GM19240 (cell line): ENCODE data around the gene MUC2.

Source experiments
- DNase-seq: peaks from one replicate; pipeline ENCODE4 v3.0.0; 2011; ENCODE audit warnings: low spot score; ENCODE audit not compliant: insufficient read length

Gene MUC2

DNA sequence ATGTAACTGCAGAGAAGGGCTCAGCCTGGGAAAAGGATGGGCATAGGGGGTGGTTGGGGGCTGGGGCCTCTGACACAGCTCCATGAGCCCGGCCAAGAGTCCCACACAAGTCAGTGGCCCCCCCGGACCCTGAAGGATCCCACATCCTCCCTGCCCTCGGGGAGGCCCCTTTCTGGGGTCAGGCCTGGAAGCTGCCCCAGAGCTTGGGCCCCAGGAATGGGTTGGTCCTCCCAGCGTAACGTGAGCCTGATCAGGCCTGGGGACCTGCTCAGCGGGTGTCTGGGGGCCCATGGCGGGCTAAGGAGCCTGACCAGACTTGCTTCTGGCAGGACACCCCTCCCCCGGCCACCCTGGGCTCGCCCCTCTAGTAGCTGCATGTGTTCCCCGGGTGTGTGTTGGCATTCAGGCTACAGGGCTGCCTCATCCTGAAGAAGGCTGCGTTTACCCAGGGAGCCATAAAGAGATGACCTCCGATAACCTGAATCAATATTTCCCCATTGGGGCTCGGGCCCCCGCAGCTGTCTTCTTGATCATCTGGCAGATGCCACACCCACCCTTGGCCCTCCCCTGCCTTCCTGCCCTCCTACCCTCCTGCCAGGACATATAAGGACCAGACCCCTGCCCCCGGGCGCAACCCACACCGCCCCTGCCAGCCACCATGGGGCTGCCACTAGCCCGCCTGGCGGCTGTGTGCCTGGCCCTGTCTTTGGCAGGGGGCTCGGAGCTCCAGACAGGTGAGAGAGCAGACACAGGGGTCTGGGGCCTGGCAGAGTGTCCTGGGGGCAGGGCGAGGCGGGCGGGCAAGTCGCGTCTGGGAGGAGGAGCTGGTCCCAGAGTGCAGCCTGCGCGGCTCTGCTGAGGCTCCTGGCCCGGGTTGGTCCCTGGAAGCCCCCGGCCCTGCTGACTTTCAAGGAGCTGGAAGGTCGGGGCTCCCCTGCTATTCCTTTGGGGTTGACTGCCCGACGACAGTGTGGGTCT, at the start of gene MUC2:
MUC2 (plus strand) TSS at position 631 of the 978 bp plus-strand sequence.
- no peak for DNase-seq

GRCh38 chr11:1025410-1026162, 49.1 kb upstream of the MUC2 start:
- no peak for DNase-seq

GRCh38 chr11:1026163-1026450, 48.6 kb upstream of the MUC2 start:
- no peak for DNase-seq

DNA sequence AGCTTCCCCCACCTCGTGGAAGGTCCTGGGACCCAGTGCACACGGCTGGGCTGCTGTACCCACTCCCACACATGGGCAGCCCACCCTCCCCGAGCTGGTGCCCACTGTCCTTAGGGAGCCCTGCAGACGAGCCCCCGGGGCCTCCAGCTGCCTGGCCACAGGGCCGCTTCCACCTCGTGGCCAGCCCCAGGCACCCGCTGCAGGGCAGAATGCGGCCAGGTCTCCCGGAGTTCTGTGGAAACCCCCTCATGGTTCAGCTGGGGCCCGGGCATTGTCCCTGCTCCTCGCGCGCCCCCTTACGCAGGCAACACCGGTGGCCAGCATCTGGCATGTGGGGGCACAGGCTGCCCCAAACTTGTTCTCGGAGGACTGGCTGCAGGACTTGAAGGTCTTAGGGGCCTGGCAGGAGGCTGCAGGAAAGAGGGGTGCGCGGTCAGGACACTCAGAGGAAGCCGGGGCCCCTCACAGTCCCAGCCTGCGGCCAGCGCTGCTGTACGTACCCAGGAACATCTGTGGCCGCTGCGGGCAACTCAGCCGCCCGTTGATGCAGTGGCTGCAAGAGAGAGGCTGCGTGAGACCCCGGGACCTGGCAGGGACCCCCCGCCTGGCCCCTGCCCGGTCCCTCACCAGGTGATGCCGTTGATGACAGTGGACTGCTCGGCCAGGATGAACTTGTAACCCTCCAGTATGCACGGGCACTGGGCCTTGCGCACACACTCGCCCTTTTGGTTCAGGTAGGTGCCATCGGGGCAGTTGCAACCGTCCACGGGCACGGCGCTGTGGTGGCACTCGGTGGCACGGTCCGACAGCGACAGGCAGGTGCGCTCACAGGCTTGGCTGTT, 47.8 kb upstream of the MUC2 start:
- no peak for DNase-seq

- DNase-seq: no peak
These were observed 47.0 kb upstream of the MUC2 start for GRCh38 chr11:1027483-1028290.

DNA sequence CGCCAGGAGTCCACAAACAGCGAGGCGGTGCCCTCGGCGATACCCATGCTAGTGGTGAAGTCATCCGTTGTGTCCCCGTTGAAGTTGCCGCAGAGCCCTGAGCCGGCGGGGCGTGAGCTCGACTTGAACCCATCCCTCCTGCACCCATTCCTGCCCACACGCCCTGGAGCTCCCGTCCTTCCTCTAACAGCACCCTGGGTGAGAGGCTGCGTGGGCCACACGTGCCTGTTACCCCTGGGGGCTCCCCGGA, 46.5 kb upstream of the MUC2 start:
- DNase-seq: no peak

DNA sequence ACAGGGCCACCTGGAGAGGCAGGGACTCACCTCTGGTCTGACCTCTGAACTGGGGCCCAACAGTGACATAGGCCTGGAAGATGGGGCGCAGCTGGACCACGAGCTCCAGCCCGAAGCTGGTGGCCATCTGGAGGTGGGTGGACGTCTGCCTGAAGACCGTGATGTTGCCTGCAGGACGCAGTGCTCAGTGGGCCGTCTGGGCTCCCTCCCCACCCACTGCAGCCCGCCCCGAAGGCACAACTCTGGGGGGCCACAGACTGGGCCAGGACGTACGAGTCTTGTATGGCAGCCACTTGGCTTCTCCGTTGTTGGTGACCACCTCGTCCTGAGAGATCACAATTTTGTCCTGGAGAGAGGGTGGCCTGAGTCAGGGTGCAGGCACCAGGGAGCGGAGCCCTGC, 46.1 kb upstream of the MUC2 start:
- DNase-seq: no peak

- DNase-seq: no peak
These were observed 45.6 kb upstream of the MUC2 start for GRCh38 chr11:1029051-1029450.

DNA sequence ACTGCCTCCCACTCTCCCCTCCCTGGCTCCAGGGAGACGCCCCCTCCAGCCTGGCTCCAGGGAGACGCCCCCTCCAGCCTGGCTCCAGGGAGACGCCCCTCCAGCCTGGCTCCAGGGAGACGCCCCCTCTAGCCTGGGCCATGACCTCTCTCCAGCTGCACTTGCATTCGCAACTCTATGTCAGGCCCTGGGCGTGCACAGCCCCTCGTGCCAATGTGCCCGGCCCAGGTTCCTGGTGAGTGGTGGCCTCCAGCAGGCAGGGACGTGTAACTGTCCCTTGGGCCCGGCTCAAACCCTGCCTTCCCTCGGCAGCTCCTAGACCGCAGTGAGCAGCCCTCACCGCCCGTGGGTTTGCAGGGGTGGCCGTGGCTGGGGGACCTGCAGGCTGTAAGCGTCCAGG, 45.0 kb upstream of the MUC2 start:
- no peak for DNase-seq

GRCh38 chr11:1030086-1030485, 44.6 kb upstream of the MUC2 start:
- no peak for DNase-seq

DNA sequence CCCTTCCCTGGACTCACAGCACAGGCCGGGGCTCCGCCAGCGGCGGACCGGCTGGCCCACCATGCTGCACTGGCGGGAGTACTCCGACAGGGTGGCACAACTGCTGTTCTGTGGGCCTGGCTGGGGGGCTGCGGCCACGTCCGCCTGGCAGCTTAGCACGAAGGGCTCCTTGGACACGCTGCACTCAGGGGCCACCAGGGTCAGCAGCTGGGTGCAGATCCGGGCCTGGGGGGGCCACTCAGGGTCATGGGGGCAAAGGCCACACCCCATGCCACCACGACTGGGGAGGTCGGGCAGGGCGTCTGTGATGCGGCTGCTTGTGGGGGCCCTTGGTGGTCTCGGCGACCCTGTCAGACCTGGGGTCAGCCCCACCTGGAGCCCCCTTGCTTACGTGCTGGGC, 44.1 kb upstream of the MUC2 start:
- DNase-seq: no peak

DNA sequence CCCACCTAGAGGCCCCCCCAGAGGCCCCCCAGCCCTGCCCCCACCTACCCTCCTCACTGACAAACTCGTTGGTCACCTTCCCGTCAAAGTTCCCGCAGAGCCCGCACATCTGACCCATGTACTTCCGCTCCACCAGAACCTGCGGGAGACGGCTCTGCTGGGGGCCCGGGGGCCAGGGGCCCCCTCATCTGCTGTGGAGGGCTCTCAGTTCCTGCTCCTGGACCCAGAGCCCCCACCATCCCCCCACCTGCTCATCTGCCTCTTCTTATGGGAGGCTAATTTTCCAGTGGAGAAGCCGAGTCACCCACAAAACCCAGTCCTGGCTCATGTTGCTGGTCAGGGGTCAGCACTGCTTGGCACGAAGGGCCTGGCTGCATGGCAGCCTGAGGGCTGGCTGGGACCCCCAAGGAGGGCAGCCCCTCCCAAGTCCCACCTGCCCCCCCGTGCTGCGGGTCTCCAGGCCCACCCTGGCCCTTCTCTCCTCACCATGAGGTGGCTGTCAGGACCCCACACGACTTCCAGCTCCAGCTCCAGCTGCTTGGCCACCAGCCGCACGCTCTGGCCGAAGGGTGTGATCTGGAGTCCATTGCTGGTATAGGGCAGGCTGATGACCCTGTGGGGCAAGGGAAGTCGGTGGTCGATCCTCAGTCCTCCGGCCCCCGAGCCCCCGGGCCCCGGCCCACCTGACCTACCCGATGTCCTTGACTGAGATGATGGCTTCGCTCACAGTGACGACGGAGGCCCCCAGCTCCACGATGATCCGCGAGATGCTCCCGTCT, 43.4 kb upstream of the MUC2 start:
- no peak for DNase-seq

DNA sequence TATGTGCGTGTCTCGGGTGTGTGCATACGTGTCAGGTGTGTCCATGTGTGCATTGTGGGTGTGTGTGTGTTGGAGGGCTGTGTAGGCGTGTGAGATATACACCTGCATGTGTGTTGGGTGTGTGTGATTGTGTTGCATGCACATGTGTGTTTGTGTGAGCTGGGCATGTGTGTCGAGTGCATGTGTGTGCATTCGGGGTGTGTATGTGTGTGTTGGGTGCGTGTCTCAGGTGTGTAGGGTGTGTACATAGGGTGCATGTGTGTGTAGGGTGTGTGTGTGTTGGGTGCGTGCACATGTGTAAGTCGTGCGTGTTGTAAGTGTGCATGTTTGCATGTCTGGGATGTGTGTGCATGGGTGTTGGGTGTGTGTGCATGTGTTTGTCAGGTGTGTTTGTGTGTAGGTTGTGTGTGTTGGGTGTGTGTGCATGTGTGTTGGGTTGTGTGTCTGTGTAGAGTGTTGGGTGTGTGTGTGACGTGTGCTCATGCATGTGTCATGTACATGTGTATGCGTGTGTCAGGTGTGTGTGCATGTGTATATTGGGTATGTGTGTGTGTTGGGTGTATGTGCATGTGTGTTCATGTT, 42.3 kb upstream of the MUC2 start:
- no peak for DNase-seq

GRCh38 chr11:1033016-1033798, 41.5 kb upstream of the MUC2 start:
- DNase-seq: no peak

DNA sequence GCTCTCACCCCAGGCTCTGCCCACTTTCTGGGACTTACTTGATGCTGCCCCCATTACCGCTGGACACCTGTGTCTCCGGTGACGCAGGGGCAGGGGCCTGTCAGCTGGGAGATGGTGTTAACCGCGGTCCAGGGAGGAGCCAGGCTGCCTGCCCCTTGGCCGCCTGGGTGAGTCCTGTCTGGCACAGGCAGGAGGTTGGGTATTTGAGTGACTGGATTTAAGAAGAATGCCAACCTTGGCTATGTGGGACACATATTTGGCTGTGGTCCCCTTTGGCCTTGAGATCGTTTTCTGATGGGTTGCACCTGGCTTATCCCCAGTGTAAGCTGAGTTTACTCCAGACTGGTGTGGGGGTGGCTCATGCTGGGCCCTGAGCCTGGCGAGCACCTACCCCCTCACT, 40.7 kb upstream of the MUC2 start:
- DNase-seq: no peak

GRCh38 chr11:1034456-1035295, 40.0 kb upstream of the MUC2 start:
- no peak for DNase-seq

- DNase-seq: no peak
These were observed 38.9 kb upstream of the MUC2 start for GRCh38 chr11:1035577-1036283.
